ENCODE measurements around the gene C3AR1.

Gene C3AR1

GRCh38 chr12:8040791-8041190 lies 25.4 kb downstream of the C3AR1 start:
- H3K4me3 ChIP-seq (ENCODE audit: insufficient read depth, low read depth, low read length) = no peak overlapping the region
- H3K36me3 ChIP-seq (ENCODE audit: control insufficient read depth, insufficient read depth, low read length) = peaks cover 4% of the 10 kb centered on the region

GRCh38 chr12:8038659-8039114 lies 27.5 kb downstream of the C3AR1 start:
- Histone ChIP-seq H3K27ac (ENCODE audit: insufficient read depth, low read depth, low read length, poor library complexity, severe bottlenecking) (no peak overlapping the region), H3K4me1 (ENCODE audit: control insufficient read depth, insufficient read depth, low read length) (peaks cover 37% of the 10 kb centered on the region), H3K9me3 (ENCODE audit: control insufficient read depth, low read length) (no peaks in the 10 kb centered on the region), H3K36me3 (ENCODE audit: control insufficient read depth, insufficient read depth, low read length) (peaks cover 3% of the 10 kb centered on the region), H3K27me3 (ENCODE audit: control insufficient read depth, insufficient read depth, low read length, poor library complexity, severe bottlenecking) (no peaks in the 10 kb centered on the region), H3K4me3 (ENCODE audit: insufficient read depth, low read depth, low read length) (no peak overlapping the region)
- WGBS, 2 experiments = 9 to 10% methylated on average over 13 of the region's 13 CpGs

More at GRCh38 chr12:8040791-8041190, 25.4 kb downstream of the C3AR1 start:
- Histone ChIP-seq H3K9me3 (ENCODE audit: control insufficient read depth, low read length) (no peaks in the 10 kb centered on the region), H3K27ac (ENCODE audit: insufficient read depth, low read depth, low read length, poor library complexity, severe bottlenecking) (no peak overlapping the region), H3K4me1 (ENCODE audit: control insufficient read depth, insufficient read depth, low read length) (peaks cover 22% of the 10 kb centered on the region), H3K27me3 (ENCODE audit: control insufficient read depth, insufficient read depth, low read length, poor library complexity, severe bottlenecking) (no peaks in the 10 kb centered on the region)
- 98 to 100% methylated on average over 1 of the region's 1 CpG for WGBS, 2 experiments

- WGBS, 2 experiments = 54 to 61% methylated on average over 5 to 6 of the region's 6 CpGs
- Histone ChIP-seq H3K27me3 (ENCODE audit: control insufficient read depth, insufficient read depth, low read length, poor library complexity, severe bottlenecking) (no peaks in the 10 kb centered on the region), H3K4me1 (ENCODE audit: control insufficient read depth, insufficient read depth, low read length) (peaks cover 40% of the 10 kb centered on the region), H3K9me3 (ENCODE audit: control insufficient read depth, low read length) (no peaks in the 10 kb centered on the region), H3K4me3 (ENCODE audit: insufficient read depth, low read depth, low read length) (no peak overlapping the region), H3K36me3 (ENCODE audit: control insufficient read depth, insufficient read depth, low read length) (no peaks in the 10 kb centered on the region), H3K27ac (ENCODE audit: insufficient read depth, low read depth, low read length, poor library complexity, severe bottlenecking) (no peak overlapping the region)
These were observed 28.2 kb downstream of the C3AR1 start for GRCh38 chr12:8037947-8038346.

GRCh38 chr12:8037046-8037663 lies 29.0 kb downstream of the C3AR1 start:
- 40 to 46% methylated on average over 6 of the region's 6 CpGs for whole genome bisulfite sequencing, 2 experiments
- Histone ChIP-seq H3K27me3 (ENCODE audit: control insufficient read depth, insufficient read depth, low read length, poor library complexity, severe bottlenecking) (no peaks in the 10 kb centered on the region), H3K4me3 (ENCODE audit: insufficient read depth, low read depth, low read length) (no peak overlapping the region), H3K4me1 (ENCODE audit: control insufficient read depth, insufficient read depth, low read length) (peaks cover 40% of the 10 kb centered on the region), H3K36me3 (ENCODE audit: control insufficient read depth, insufficient read depth, low read length) (no peaks in the 10 kb centered on the region), H3K27ac (ENCODE audit: insufficient read depth, low read depth, low read length, poor library complexity, severe bottlenecking) (no peak overlapping the region), H3K9me3 (ENCODE audit: control insufficient read depth, low read length) (no peaks in the 10 kb centered on the region)

- no peaks in the 10 kb centered on the region for H3K36me3 ChIP-seq (ENCODE audit: control insufficient read depth, insufficient read depth, low read length)
- WGBS, 2 experiments = 86 to 89% methylated on average over 8 of the region's 8 CpGs
- no peaks in the 10 kb centered on the region for H3K27me3 ChIP-seq (ENCODE audit: control insufficient read depth, insufficient read depth, low read length, poor library complexity, severe bottlenecking)
- no peaks in the 10 kb centered on the region for H3K9me3 ChIP-seq (ENCODE audit: control insufficient read depth, low read length)
- H3K27ac ChIP-seq (ENCODE audit: insufficient read depth, low read depth, low read length, poor library complexity, severe bottlenecking) = no peak overlapping the region
- no peak overlapping the region for H3K4me3 ChIP-seq (ENCODE audit: insufficient read depth, low read depth, low read length)
- peaks cover 40% of the 10 kb centered on the region for H3K4me1 ChIP-seq (ENCODE audit: control insufficient read depth, insufficient read depth, low read length)
These were observed 29.8 kb downstream of the C3AR1 start for GRCh38 chr12:8036346-8036745.

- H3K4me3 ChIP-seq (ENCODE audit: insufficient read depth, low read depth, low read length) = no peak overlapping the region
- 76 to 84% methylated on average over 5 of the region's 5 CpGs for WGBS, 2 experiments
These were observed 30.6 kb downstream of the C3AR1 start for GRCh38 chr12:8035440-8036010.

GRCh38 chr12:8034802-8035201 lies 31.4 kb downstream of the C3AR1 start:
- Histone ChIP-seq H3K27ac (ENCODE audit: insufficient read depth, low read depth, low read length, poor library complexity, severe bottlenecking) (no peak overlapping the region), H3K4me1 (ENCODE audit: control insufficient read depth, insufficient read depth, low read length) (peaks cover 40% of the 10 kb centered on the region)

More at GRCh38 chr12:8035440-8036010, 30.6 kb downstream of the C3AR1 start:
- Histone ChIP-seq H3K27me3 (ENCODE audit: control insufficient read depth, insufficient read depth, low read length, poor library complexity, severe bottlenecking) (no peaks in the 10 kb centered on the region), H3K36me3 (ENCODE audit: control insufficient read depth, insufficient read depth, low read length) (no peaks in the 10 kb centered on the region), H3K27ac (ENCODE audit: insufficient read depth, low read depth, low read length, poor library complexity, severe bottlenecking) (no peak overlapping the region), H3K9me3 (ENCODE audit: control insufficient read depth, low read length) (no peaks in the 10 kb centered on the region), H3K4me1 (ENCODE audit: control insufficient read depth, insufficient read depth, low read length) (peaks cover 40% of the 10 kb centered on the region)

GRCh38 chr12:8033153-8034044 lies 32.8 kb downstream of the C3AR1 start:
- H3K27me3 ChIP-seq (ENCODE audit: control insufficient read depth, insufficient read depth, low read length, poor library complexity, severe bottlenecking) = no peaks in the 10 kb centered on the region
- no peak overlapping the region for H3K27ac ChIP-seq (ENCODE audit: insufficient read depth, low read depth, low read length, poor library complexity, severe bottlenecking)
- peak overlapping the region; percentile 73 for H3K4me3 ChIP-seq (ENCODE audit: insufficient read depth, low read depth, low read length)
- no peaks in the 10 kb centered on the region for H3K9me3 ChIP-seq (ENCODE audit: control insufficient read depth, low read length)
- peaks cover 33% of the 10 kb centered on the region for H3K4me1 ChIP-seq (ENCODE audit: control insufficient read depth, insufficient read depth, low read length)
- whole genome bisulfite sequencing, 2 experiments = 17 to 19% methylated on average over 14 to 16 of the region's 17 CpGs
- H3K36me3 ChIP-seq (ENCODE audit: control insufficient read depth, insufficient read depth, low read length) = no peaks in the 10 kb centered on the region

More at GRCh38 chr12:8034802-8035201, 31.4 kb downstream of the C3AR1 start:
- H3K36me3 ChIP-seq (ENCODE audit: control insufficient read depth, insufficient read depth, low read length) = no peaks in the 10 kb centered on the region
- H3K4me3 ChIP-seq (ENCODE audit: insufficient read depth, low read depth, low read length) = no peak overlapping the region
- no peaks in the 10 kb centered on the region for H3K9me3 ChIP-seq (ENCODE audit: control insufficient read depth, low read length)
- H3K27me3 ChIP-seq (ENCODE audit: control insufficient read depth, insufficient read depth, low read length, poor library complexity, severe bottlenecking) = no peaks in the 10 kb centered on the region

GRCh38 chr12:8032242-8033152 lies 33.7 kb downstream of the C3AR1 start, which contains the start of gene FOXJ2:
FOXJ2 (plus strand) TSS chr12:8032716; CDS start chr12:8039833, 7,117 bp downstream.
- Histone ChIP-seq H3K4me3 (ENCODE audit: insufficient read depth, low read depth, low read length) (peak within 1 kb of the TSS; percentile 73), H3K27me3 (ENCODE audit: control insufficient read depth, insufficient read depth, low read length, poor library complexity, severe bottlenecking) (no peaks in the 10 kb centered on the region), H3K9me3 (ENCODE audit: control insufficient read depth, low read length) (no peaks in the 10 kb centered on the region), H3K36me3 (ENCODE audit: control insufficient read depth, insufficient read depth, low read length) (no peaks in the 10 kb centered on the region), H3K27ac (ENCODE audit: insufficient read depth, low read depth, low read length, poor library complexity, severe bottlenecking) (no peak within 1 kb of the TSS), H3K4me1 (ENCODE audit: control insufficient read depth, insufficient read depth, low read length) (peaks cover 24% of the 10 kb centered on the region)
- WGBS, 2 experiments = 1% methylated on average over 93 of the region's 93 CpGs

Data from ectodermal cell (in vitro differentiated cells).